Mammary epithelial cell (primary cell): ENCODE measurements around the gene AGAP5.
"Not testable (repeated sequence)": the region's sequence is repeated elsewhere in the genome, so short reads cannot be mapped to it uniquely, and the experiment has no call there.

Experiments
- CTCF ChIP-seq, 2 donors: IDR thresholded peaks in 1 of 2; conservative IDR thresholded peaks in 1 of 2; 2 replicates each; pipeline ENCODE4 v1.5.1; 2011 to 2012; ENCODE audit warnings: inconsistent platforms in 2 of 2, low read length in 2 of 2, mild to moderate bottlenecking in 2 of 2, control low read depth in 1 of 2, low read depth in 1 of 2; ENCODE audit not compliant: insufficient read depth in 1 of 2; ENCODE audit errors: extremely low read depth in 1 of 2
- EZH2 ChIP-seq: IDR thresholded peaks from 2 replicates; pipeline ENCODE4 v1.6.1; 2012; ENCODE audit warnings: low read length, inconsistent platforms, borderline replicate concordance

DNA sequence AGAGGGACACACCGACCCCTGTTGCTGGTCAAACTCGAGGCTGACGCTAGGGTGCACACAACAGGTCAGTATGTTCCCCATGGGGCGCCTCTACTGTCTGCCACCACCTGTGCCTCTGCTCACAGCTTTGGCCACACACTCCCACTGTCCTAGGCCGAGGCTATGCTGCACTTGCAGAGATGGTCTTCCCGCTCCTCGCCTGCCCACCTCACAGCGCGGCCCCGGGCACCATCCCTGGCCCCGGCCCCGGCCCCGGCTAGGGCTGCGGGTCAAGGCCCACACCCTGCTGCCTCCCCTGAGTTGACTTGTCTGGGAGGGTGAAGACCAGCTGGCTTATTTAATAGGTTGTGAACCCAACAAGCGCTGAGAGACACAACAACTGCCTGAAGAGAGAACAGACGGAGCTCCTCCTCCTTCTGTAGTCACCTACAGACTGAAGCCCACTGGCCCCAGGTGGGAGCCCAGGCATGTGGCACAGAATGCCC lies at the start of gene AGAP5:
- not testable (repeated sequence) for TF ChIP-seq CTCF (conservative IDR thresholded peaks at IDR 0.05 in 1 of 2, IDR thresholded peaks at IDR 0.05 in 1 of 2; ENCODE audit: extremely low read depth in 1 of 2, insufficient read depth in 1 of 2, low read depth in 1 of 2, low read length in 2 of 2); EZH2
